Measurements from ENCODE around the gene PAN2.

DNA sequence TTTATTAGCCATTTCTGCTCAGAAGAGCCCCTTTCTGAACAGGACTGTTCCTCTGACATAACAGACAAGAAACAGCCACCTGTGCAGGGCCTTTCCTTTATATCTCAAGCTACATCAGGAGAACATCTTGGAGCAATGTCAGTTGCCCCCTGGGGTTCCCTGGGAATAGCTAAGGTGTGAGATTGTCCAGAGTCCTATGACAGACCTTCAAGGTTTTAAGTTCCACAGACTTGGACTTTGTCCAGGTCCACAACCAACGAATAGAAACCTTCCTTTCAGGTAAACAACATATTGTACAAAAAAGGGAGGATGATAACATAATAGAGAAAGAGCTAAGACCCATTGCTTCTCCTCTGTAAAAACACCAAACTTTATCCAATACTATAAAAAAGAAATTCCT lies 7.8 kb upstream of the PAN2 start:
- TF ChIP-seq, protein P1, sequence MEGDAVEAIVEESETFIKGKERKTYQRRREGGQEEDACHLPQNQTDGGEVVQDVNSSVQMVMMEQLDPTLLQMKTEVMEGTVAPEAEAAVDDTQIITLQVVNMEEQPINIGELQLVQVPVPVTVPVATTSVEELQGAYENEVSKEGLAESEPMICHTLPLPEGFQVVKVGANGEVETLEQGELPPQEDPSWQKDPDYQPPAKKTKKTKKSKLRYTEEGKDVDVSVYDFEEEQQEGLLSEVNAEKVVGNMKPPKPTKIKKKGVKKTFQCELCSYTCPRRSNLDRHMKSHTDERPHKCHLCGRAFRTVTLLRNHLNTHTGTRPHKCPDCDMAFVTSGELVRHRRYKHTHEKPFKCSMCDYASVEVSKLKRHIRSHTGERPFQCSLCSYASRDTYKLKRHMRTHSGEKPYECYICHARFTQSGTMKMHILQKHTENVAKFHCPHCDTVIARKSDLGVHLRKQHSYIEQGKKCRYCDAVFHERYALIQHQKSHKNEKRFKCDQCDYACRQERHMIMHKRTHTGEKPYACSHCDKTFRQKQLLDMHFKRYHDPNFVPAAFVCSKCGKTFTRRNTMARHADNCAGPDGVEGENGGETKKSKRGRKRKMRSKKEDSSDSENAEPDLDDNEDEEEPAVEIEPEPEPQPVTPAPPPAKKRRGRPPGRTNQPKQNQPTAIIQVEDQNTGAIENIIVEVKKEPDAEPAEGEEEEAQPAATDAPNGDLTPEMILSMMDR (IDR thresholded peaks at IDR 0.05): no peak
- TF ChIP-seq POLR2A (IDR thresholded peaks at IDR 0.05): no peak
